DND-41 (cell line): ENCODE measurements around the gene NXPE1.

Source experiments
- ATAC-seq: fragments of 200-7000 bp; cut with Tn5 transposase; 3 replicates; pipeline ENCODE4 v1.9.1; 2021; ENCODE audit warnings: low read depth; ENCODE audit not compliant: insufficient read depth
- DNase-seq: peaks from one replicate; pipeline ENCODE4 v3.0.0-alpha.2; 2020
- H2AFZ ChIP-seq: 2 replicates; pipeline ENCODE4 v1.6.0; 2012; ENCODE audit warnings: low read depth, low read length
- H3K27ac ChIP-seq: 2 replicates; pipeline ENCODE4 v1.5.1; 2012; ENCODE audit warnings: low read length, inconsistent platforms
- H3K27me3 ChIP-seq: fragments of 200-600 bp; sonication (generic); 2 replicates; pipeline ENCODE4 v1.6.0; 2012; ENCODE audit warnings: low read length, mild to moderate bottlenecking, inconsistent platforms; ENCODE audit not compliant: insufficient read depth, poor library complexity
- H3K36me3 ChIP-seq: 2 replicates; pipeline ENCODE4 v1.5.1; 2012; ENCODE audit warnings: low read length, inconsistent platforms; ENCODE audit not compliant: insufficient read depth
- H3K4me1 ChIP-seq: 2 replicates; pipeline ENCODE4 v1.5.1; 2012; ENCODE audit warnings: mild to moderate bottlenecking, low read length; ENCODE audit not compliant: insufficient read depth
- H3K4me2 ChIP-seq: 2 replicates; pipeline ENCODE4 v1.6.0; 2012; ENCODE audit warnings: mild to moderate bottlenecking, moderate library complexity, low read length, inconsistent platforms; ENCODE audit not compliant: insufficient read depth
- H3K4me3 ChIP-seq, 2 experiments: fragments of 200-600 bp in 1 of 2; shearing (Covaris generic) in 1 of 2; 2 replicates each; pipeline ENCODE4 v1.5.1; 2012 to 2016; ENCODE audit warnings: inconsistent platforms in 2 of 2, low read length in 2 of 2, mild to moderate bottlenecking in 2 of 2, low read depth in 1 of 2, moderate library complexity in 1 of 2
- H3K79me2 ChIP-seq: 2 replicates; pipeline ENCODE4 v1.6.0; 2012; ENCODE audit warnings: low read length, inconsistent platforms; ENCODE audit not compliant: insufficient read depth
- H3K9ac ChIP-seq: 2 replicates; pipeline ENCODE4 v1.6.0; 2012; ENCODE audit warnings: low read depth, mild to moderate bottlenecking, inconsistent platforms, low read length, moderate library complexity
- H3K9me3 ChIP-seq: 2 replicates; pipeline ENCODE4 v1.5.1; 2012; ENCODE audit warnings: low read length, moderate library complexity, mild to moderate bottlenecking, inconsistent platforms; ENCODE audit not compliant: insufficient read depth, severe bottlenecking
- H4K20me1 ChIP-seq: 2 replicates; pipeline ENCODE4 v1.6.0; 2012; ENCODE audit warnings: low read length; ENCODE audit not compliant: insufficient read depth
- EZH2 ChIP-seq: IDR thresholded peaks from 3 replicates; pipeline ENCODE4 v1.6.1; 2012; ENCODE audit warnings: borderline replicate concordance, low read depth, mild to moderate bottlenecking, moderate library complexity, low read length, inconsistent platforms; ENCODE audit not compliant: severe bottlenecking
- TF ChIP-seq, protein P1 (sequence below): IDR thresholded peaks from 2 replicates; pipeline ENCODE4 v1.5.1; 2012; ENCODE audit warnings: borderline replicate concordance, low read length, moderate library complexity, mild to moderate bottlenecking; ENCODE audit not compliant: poor library complexity, severe bottlenecking; ENCODE audit errors: extremely low read depth

The NXPE1 gene

DNA sequence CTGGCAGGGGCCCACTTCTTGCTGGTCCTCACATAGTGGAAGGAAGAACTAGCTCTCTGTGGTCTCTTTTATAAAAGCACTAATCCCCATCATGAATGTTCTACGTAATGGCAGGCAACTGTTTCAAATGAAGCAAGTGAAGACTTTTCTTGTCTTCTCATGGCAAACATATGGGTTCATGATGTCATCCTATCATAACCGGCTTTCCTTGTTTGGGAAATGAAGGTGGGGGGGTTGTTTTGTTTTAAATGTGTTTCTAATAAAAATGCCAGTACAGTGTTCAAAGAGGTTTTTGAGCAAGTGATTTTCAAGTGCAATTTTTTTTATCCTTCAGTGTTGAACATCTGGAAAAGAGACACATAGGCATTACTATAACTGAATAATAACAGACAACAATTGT lies 87.0 kb downstream of the NXPE1 start:
- Histone ChIP-seq H3K79me2 (no peaks in the 10 kb centered on the region), H2AFZ (no peak overlapping the region), H3K27ac (no peak overlapping the region), H3K4me2 (no peak overlapping the region), H4K20me1 (no peaks in the 10 kb centered on the region), H3K4me3 (no peak overlapping the region), H3K27me3 (no peaks in the 10 kb centered on the region), H3K9ac (no peak overlapping the region), H3K9me3 (no peaks in the 10 kb centered on the region), H3K36me3 (no peaks in the 10 kb centered on the region), H3K4me1 (no peaks in the 10 kb centered on the region)
- ATAC-seq (no peak), DNase-seq (no peak)
- no peak for TF ChIP-seq EZH2
- TF ChIP-seq, protein P1, sequence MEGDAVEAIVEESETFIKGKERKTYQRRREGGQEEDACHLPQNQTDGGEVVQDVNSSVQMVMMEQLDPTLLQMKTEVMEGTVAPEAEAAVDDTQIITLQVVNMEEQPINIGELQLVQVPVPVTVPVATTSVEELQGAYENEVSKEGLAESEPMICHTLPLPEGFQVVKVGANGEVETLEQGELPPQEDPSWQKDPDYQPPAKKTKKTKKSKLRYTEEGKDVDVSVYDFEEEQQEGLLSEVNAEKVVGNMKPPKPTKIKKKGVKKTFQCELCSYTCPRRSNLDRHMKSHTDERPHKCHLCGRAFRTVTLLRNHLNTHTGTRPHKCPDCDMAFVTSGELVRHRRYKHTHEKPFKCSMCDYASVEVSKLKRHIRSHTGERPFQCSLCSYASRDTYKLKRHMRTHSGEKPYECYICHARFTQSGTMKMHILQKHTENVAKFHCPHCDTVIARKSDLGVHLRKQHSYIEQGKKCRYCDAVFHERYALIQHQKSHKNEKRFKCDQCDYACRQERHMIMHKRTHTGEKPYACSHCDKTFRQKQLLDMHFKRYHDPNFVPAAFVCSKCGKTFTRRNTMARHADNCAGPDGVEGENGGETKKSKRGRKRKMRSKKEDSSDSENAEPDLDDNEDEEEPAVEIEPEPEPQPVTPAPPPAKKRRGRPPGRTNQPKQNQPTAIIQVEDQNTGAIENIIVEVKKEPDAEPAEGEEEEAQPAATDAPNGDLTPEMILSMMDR, result no peak
